MM.1S (cell line): ENCODE measurements around the gene TMA16.

Experiments
- DNase-seq: peaks from one replicate; pipeline ENCODE4 v3.0.0-alpha.2; 2015
- H2AFZ ChIP-seq: fragments of 300-600 bp; sonication (generic); 2 replicates; pipeline ENCODE4 v1.6.0; 2016; ENCODE audit warnings: antibody characterized with exemption, low read length
- H3F3A ChIP-seq: fragments of 300-600 bp; sonication (generic); 2 replicates; pipeline ENCODE4 v1.6.1; 2016; ENCODE audit warnings: mild to moderate bottlenecking, antibody characterized with exemption, low read length, moderate library complexity, mixed read lengths; ENCODE audit not compliant: insufficient read depth
- H3K27ac ChIP-seq: fragments of 300-600 bp; sonication (generic); 2 replicates; pipeline ENCODE4 v1.5.1; 2016; ENCODE audit warnings: mild to moderate bottlenecking, low read length
- H3K27me3 ChIP-seq: fragments of 300-600 bp; sonication (generic); replicated peaks from 2 replicates; pipeline ENCODE4 v1.6.0; 2016; ENCODE audit warnings: low read length; ENCODE audit not compliant: insufficient read depth
- H3K36me3 ChIP-seq: fragments of 300-600 bp; sonication (generic); replicated peaks from 2 replicates; pipeline ENCODE4 v1.6.1; 2016; ENCODE audit warnings: mild to moderate bottlenecking, low read length, mixed read lengths; ENCODE audit not compliant: insufficient read depth
- H3K4me1 ChIP-seq: fragments of 300-600 bp; sonication (generic); 2 replicates; pipeline ENCODE4 v1.6.1; 2016; ENCODE audit warnings: low read length, mixed read lengths
- H3K4me2 ChIP-seq: fragments of 300-600 bp; sonication (generic); 2 replicates; pipeline ENCODE4 v1.6.0; 2016; ENCODE audit warnings: low read depth, low read length
- H3K4me3 ChIP-seq: fragments of 300-600 bp; sonication (generic); 2 replicates; pipeline ENCODE4 v1.5.1; 2016; ENCODE audit warnings: low read length, mixed read lengths
- H3K79me2 ChIP-seq: fragments of 300-600 bp; sonication (generic); 2 replicates; pipeline ENCODE4 v1.6.1; 2016; ENCODE audit warnings: mixed run types, low read length, mixed read lengths
- H3K9ac ChIP-seq: fragments of 300-600 bp; sonication (generic); 2 replicates; pipeline ENCODE4 v1.6.1; 2016; ENCODE audit warnings: low read length, mixed read lengths
- H3K9me2 ChIP-seq: fragments of 300-600 bp; sonication (generic); replicated peaks from 2 replicates; pipeline ENCODE4 v1.6.1; 2016; ENCODE audit warnings: mild to moderate bottlenecking, low read length, mixed read lengths; ENCODE audit not compliant: insufficient read depth
- H3K9me3 ChIP-seq: fragments of 300-600 bp; sonication (generic); replicated peaks from 2 replicates; pipeline ENCODE4 v1.6.1; 2016; ENCODE audit warnings: mild to moderate bottlenecking, low read length, mixed read lengths; ENCODE audit not compliant: insufficient read depth
- H4K20me1 ChIP-seq: fragments of 300-600 bp; sonication (generic); 2 replicates; pipeline ENCODE4 v1.6.1; 2016; ENCODE audit warnings: mild to moderate bottlenecking, low read length, moderate library complexity, mixed read lengths; ENCODE audit not compliant: insufficient read depth
- EZH2 ChIP-seq: fragments of 300-600 bp; sonication (generic); optimal IDR thresholded peaks from 2 replicates; pipeline ENCODE3; 2017; ENCODE audit warnings: low read depth, mild to moderate bottlenecking, antibody characterized with exemption, low read length, mixed read lengths
- EZH2phosphoT487 ChIP-seq: fragments of 300-600 bp; sonication (generic); IDR thresholded peaks from 2 replicates; pipeline ENCODE4 v1.6.1; 2018; ENCODE audit warnings: antibody characterized with exemption, low read length
- TF ChIP-seq, protein P1 (sequence below): fragments of 300-600 bp; sonication (generic); IDR thresholded peaks from 2 replicates; pipeline ENCODE4 v1.5.1; 2016; ENCODE audit warnings: antibody characterized with exemption, low read length, mixed read lengths

The TMA16 gene

DNA sequence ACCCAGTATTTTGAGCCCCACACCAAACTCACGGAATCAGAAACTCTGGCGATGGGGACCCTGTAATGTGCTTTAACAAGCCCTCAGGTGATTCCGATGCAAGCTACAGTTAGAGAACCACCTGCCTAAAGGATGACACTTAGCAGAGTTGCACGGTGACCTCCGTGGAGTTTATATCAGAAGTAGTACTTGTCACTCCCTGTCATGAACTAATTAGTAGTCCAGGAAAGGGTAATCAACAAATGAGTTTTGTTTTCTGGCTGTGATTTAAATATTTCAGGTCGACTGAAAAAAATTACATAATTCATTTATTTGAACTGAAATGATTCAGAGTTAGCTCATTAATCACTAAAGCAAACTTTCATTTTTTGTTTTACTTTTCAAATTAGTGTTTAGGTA is 56.4 kb downstream of the TMA16 start:
- DNase-seq, result no peak
- H3K36me3 ChIP-seq, result no peaks in the 10 kb centered on the region
- H3K4me3 ChIP-seq, result no peak overlapping the region; the same call in 1 of the 2 replicates
- H3F3A ChIP-seq, result no peaks in the 10 kb centered on the region
- H3K4me1 ChIP-seq, result no peaks in the 10 kb centered on the region
- H3K4me2 ChIP-seq, result peak overlapping the region; percentile 40
- H3K9me3 ChIP-seq, result no peaks in the 10 kb centered on the region
- no peak overlapping the region for H3K27ac ChIP-seq
- H3K9ac ChIP-seq, result no peak overlapping the region
- no peaks in the 10 kb centered on the region for H3K27me3 ChIP-seq
- H2AFZ ChIP-seq, result 0 out of 2 replicates have a peak overlapping the region, but pooled peaks have one; percentile 35
- H3K79me2 ChIP-seq, result no peaks in the 10 kb centered on the region
- TF ChIP-seq EZH2, result no peak
- no peak for TF ChIP-seq EZH2phosphoT487
- TF ChIP-seq, protein P1, sequence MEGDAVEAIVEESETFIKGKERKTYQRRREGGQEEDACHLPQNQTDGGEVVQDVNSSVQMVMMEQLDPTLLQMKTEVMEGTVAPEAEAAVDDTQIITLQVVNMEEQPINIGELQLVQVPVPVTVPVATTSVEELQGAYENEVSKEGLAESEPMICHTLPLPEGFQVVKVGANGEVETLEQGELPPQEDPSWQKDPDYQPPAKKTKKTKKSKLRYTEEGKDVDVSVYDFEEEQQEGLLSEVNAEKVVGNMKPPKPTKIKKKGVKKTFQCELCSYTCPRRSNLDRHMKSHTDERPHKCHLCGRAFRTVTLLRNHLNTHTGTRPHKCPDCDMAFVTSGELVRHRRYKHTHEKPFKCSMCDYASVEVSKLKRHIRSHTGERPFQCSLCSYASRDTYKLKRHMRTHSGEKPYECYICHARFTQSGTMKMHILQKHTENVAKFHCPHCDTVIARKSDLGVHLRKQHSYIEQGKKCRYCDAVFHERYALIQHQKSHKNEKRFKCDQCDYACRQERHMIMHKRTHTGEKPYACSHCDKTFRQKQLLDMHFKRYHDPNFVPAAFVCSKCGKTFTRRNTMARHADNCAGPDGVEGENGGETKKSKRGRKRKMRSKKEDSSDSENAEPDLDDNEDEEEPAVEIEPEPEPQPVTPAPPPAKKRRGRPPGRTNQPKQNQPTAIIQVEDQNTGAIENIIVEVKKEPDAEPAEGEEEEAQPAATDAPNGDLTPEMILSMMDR, result no peak
- no peaks in the 10 kb centered on the region for H4K20me1 ChIP-seq
- H3K9me2 ChIP-seq, result no peaks in the 10 kb centered on the region

DNA sequence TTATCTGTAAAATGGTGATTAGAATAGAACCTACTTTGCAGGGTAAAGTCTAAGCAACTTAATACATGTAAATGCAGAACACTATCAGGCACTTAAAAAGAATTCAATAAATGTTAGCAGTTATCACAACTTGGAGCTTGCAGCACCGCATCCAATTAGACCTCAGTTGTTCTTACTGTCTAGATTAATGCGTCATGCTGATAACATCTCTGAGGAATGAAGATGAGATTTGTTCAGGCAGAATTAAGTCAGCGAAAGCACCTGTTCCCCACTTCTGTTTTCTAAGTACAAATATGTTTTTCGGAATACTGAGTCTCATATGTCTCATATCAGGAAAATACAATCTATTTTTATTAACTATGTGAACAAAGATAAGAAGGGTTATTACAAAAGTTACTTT is 58.7 kb downstream of the TMA16 start:
- Histone ChIP-seq H3K79me2 (no peaks in the 10 kb centered on the region), H3K27me3 (no peaks in the 10 kb centered on the region)

DNA sequence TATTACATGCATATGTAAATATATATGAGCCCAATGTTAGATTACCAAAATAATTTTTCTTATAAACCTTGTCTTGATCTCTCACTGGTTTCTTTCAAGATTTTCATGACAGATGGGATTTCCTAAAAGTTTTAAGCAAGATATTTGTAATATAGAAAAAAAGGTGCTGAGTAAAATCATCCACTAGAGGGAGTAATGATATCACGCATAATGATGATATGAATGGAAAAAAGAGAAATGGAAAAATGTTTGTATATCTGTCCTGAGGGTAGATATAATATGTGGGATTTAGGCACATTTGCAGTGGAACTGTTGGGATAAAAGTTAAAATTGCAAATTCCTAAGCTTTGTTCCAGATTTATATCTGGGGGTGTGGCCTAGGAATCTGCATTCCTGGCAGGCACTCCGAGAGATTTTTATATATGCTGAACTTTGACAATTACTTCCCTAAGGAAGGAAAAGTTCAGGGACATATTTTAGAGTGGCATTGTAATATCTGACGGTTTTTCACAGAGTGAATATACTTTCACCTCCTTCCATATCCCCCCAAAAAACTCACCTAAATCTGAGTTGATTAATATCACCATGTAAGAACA is 60.5 kb downstream of the TMA16 start:
- H3K4me3 ChIP-seq, result no peak overlapping the region
- no peaks in the 10 kb centered on the region for H3K9me2 ChIP-seq
- no peak overlapping the region for H3K27ac ChIP-seq
- no peaks in the 10 kb centered on the region for H3K4me1 ChIP-seq
- no peak overlapping the region for H2AFZ ChIP-seq
- no peak overlapping the region for H3K4me2 ChIP-seq
- no peaks in the 10 kb centered on the region for H3K79me2 ChIP-seq
- no peaks in the 10 kb centered on the region for H3K36me3 ChIP-seq
- no peaks in the 10 kb centered on the region for H3F3A ChIP-seq
- peak; percentile 23 for DNase-seq
- H3K9ac ChIP-seq, result no peak overlapping the region
- H3K9me3 ChIP-seq, result no peaks in the 10 kb centered on the region
- no peaks in the 10 kb centered on the region for H4K20me1 ChIP-seq
- TF ChIP-seq, protein P1, result peak; percentile 77
- no peak for TF ChIP-seq EZH2
- TF ChIP-seq EZH2phosphoT487, result no peak
- no peaks in the 10 kb centered on the region for H3K27me3 ChIP-seq

More for the DNA sequence above, 58.7 kb downstream of the TMA16 start:
- Histone ChIP-seq H3K27ac (no peak overlapping the region), H3F3A (no peaks in the 10 kb centered on the region), H3K4me3 (no peak overlapping the region), H3K9me2 (no peaks in the 10 kb centered on the region), H3K36me3 (no peaks in the 10 kb centered on the region), H3K9ac (no peak overlapping the region), H2AFZ (no peak overlapping the region), H3K4me1 (no peaks in the 10 kb centered on the region), H4K20me1 (no peaks in the 10 kb centered on the region), H3K4me2 (no peak overlapping the region), H3K9me3 (no peaks in the 10 kb centered on the region)
- TF ChIP-seq EZH2 (no peak), EZH2phosphoT487 (no peak)
- TF ChIP-seq, protein P1, result no peak
- no peak for DNase-seq
